ENCODE data around the gene WARS2. TPM values are rescaled to one million over a fixed set of nuclear protein-coding genes. Genes with fewer than 3 reads are reported as not detected.

WARS2 gene
- total and polyA plus RNA-seq, 8 donors = 3.5 to 48.4 (median 9.5) TPM

- TF ChIP-seq, protein P1, sequence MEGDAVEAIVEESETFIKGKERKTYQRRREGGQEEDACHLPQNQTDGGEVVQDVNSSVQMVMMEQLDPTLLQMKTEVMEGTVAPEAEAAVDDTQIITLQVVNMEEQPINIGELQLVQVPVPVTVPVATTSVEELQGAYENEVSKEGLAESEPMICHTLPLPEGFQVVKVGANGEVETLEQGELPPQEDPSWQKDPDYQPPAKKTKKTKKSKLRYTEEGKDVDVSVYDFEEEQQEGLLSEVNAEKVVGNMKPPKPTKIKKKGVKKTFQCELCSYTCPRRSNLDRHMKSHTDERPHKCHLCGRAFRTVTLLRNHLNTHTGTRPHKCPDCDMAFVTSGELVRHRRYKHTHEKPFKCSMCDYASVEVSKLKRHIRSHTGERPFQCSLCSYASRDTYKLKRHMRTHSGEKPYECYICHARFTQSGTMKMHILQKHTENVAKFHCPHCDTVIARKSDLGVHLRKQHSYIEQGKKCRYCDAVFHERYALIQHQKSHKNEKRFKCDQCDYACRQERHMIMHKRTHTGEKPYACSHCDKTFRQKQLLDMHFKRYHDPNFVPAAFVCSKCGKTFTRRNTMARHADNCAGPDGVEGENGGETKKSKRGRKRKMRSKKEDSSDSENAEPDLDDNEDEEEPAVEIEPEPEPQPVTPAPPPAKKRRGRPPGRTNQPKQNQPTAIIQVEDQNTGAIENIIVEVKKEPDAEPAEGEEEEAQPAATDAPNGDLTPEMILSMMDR (IDR thresholded peaks at IDR 0.05) = no peak
- no peak for TF ChIP-seq EP300 (IDR thresholded peaks at IDR 0.05)
- TF ChIP-seq POLR2AphosphoS5 (IDR thresholded peaks at IDR 0.05) = no peak
- TF ChIP-seq POLR2A (IDR thresholded peaks at IDR 0.05) = no peak
- DNase-seq = no peak
- Histone ChIP-seq H3K9me3 (no peaks in the 10 kb centered on the region), H3K4me3 (no peak overlapping the region), H3K27ac (no peak overlapping the region), H3K27me3 (no peaks in the 10 kb centered on the region), H3K36me3 (peaks cover 0 to 23% (median 11%) of the 10 kb centered on the region in 4 donors), H3K4me1 (peaks cover 0 to 13% (median 8%) of the 10 kb centered on the region in 4 donors)
- intact Hi-C loops (cut with DNase I; ENCODE audit: low total_unique reads) = no loop called here
- WGBS, 5 donors = 71 to 86% (median 77%) methylated on average over 4 of the region's 4 CpGs
Observed at GRCh38 chr1:119146466-119146865, 6.0 kb upstream of the WARS2 start.

GRCh38 chr1:119144813-119145212, 4.4 kb upstream of the WARS2 start:
- Histone ChIP-seq H3K9me3 (no peaks in the 10 kb centered on the region), H3K4me1 (peaks cover 0 to 20% (median 17%) of the 10 kb centered on the region in 4 donors), H3K27me3 (no peaks in the 10 kb centered on the region), H3K4me3 (no peak overlapping the region), H3K36me3 (peaks cover 0 to 23% (median 11%) of the 10 kb centered on the region in 4 donors), H3K27ac (no peak overlapping the region)
- 96 to 99% (median 98%) methylated on average over 6 of the region's 6 CpGs for WGBS, 5 donors
- no peak for TF ChIP-seq EP300 (IDR thresholded peaks at IDR 0.05)
- TF ChIP-seq, protein P1 (IDR thresholded peaks at IDR 0.05) = no peak
- no peak for TF ChIP-seq POLR2A (IDR thresholded peaks at IDR 0.05)
- TF ChIP-seq POLR2AphosphoS5 (IDR thresholded peaks at IDR 0.05) = no peak
- DNase-seq = no peak
- intact Hi-C loops (cut with DNase I; ENCODE audit: low total_unique reads) = no loop called here

DNA sequence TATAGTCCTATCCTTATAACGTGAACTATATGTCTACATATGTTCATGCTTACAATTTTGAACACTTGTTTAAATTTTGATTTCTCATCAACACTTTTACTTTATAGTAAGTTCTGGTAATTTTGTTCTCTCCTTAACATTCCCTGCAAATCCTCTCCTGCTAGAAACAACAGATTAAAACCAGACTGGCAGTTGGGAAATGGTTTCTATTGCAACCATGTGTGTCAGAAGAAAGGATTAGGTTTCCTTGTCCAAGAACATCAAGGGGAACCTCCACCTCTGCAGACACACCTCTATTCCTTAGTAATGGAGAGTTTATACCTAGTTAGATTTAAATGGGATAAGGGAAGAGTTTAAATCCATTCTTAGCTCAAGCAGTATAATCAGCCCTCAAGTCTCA, 3.3 kb upstream of the WARS2 start:
- TF ChIP-seq POLR2AphosphoS5 (IDR thresholded peaks at IDR 0.05) (no peak), POLR2A (IDR thresholded peaks at IDR 0.05) (no peak), EP300 (IDR thresholded peaks at IDR 0.05) (no peak)
- TF ChIP-seq, protein P1 (IDR thresholded peaks at IDR 0.05) = no peak
- H3K9me3 ChIP-seq = no peaks in the 10 kb centered on the region
- H3K4me3 ChIP-seq = no peak overlapping the region
- H3K27ac ChIP-seq = no peak overlapping the region
- 84 to 96% (median 89%) methylated on average over 1 of the region's 1 CpG for WGBS, 5 donors
- H3K4me1 ChIP-seq = peaks cover 9 to 30% (median 26%) of the 10 kb centered on the region in 4 donors
- peaks cover 0 to 23% (median 11%) of the 10 kb centered on the region in 4 donors for H3K36me3 ChIP-seq
- intact Hi-C loops (cut with DNase I; ENCODE audit: low total_unique reads) = no loop called here
- no peaks in the 10 kb centered on the region for H3K27me3 ChIP-seq
- no peak for DNase-seq

DNA sequence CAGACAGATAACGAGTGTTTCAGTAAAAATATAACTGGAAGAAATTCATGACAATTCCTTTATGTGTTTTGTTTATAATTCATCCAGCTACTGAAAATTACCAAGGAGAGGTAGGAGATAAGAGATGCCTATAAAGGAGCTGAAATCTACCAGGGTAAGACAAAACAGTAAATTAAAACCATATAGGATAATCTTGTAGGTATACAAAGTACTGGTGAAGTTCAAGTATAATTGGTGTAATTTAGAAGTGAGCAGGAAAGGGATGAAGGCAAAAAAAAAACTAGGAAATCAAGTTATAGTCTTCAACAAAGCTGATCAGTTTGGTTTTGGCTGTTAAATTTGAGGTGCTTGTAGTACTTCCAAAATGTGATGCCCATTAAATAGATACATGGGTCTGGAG, 1.2 kb upstream of the WARS2 start:
- Histone ChIP-seq H3K4me1 (peaks cover 9 to 30% (median 27%) of the 10 kb centered on the region in 4 donors), H3K27me3 (no peaks in the 10 kb centered on the region), H3K4me3 (peak overlapping the region in 1 of 4 donors; percentile 61), H3K27ac (no peak overlapping the region), H3K36me3 (peaks cover 0 to 14% (median 6%) of the 10 kb centered on the region in 4 donors), H3K9me3 (no peaks in the 10 kb centered on the region)
- intact Hi-C loops (cut with DNase I; ENCODE audit: low total_unique reads) = no loop called here
- 92 to 100% (median 100%) methylated on average over 1 of the region's 1 CpG for WGBS, 5 donors
- TF ChIP-seq EP300 (IDR thresholded peaks at IDR 0.05) = no peak
- TF ChIP-seq, protein P1 (IDR thresholded peaks at IDR 0.05) = no peak
- no peak for TF ChIP-seq POLR2A (IDR thresholded peaks at IDR 0.05)
- no peak for TF ChIP-seq POLR2AphosphoS5 (IDR thresholded peaks at IDR 0.05)
- no peak for DNase-seq
